ENCODE data around the gene INF2.
"Not testable (repeated sequence)": the region's sequence is repeated elsewhere in the genome, so short reads cannot be mapped to it uniquely, and the experiment has no call there.

The INF2 gene

GRCh38 chr14:104665114-104665656 lies 24.2 kb upstream of the INF2 start:
- Histone ChIP-seq H3K27ac (ENCODE audit: low read depth, low read length) (no peak overlapping the region), H2BK120ac (ENCODE audit: insufficient read depth, low read length, poor library complexity) (no peak overlapping the region), H3K4ac (ENCODE audit: low read depth, low read length) (no peak overlapping the region), H4K91ac (ENCODE audit: low read depth, low read length) (peak overlapping the region; percentile 87), H4K8ac (ENCODE audit: low read depth, low read length) (peak overlapping the region; percentile 23), H4K12ac (ENCODE audit: low read depth, low read length) (no peak overlapping the region), H3K4me3 (ENCODE audit: low read depth, low read length) (no peak overlapping the region), H3K18ac (ENCODE audit: low read length) (no peak overlapping the region), H3K27me3 (ENCODE audit: insufficient read depth, low read length) (no peaks in the 10 kb centered on the region), H2BK12ac (ENCODE audit: low read length) (peak overlapping the region; percentile 20), H3K14ac (ENCODE audit: low read length) (no peak overlapping the region), H2AK5ac (ENCODE audit: low read length) (no peak overlapping the region), H3K4me2 (ENCODE audit: low read length) (peak overlapping the region; percentile 12), H3K9me3 (ENCODE audit: insufficient read depth, low read depth, low read length) (peaks cover 7% of the 10 kb centered on the region), H3K23ac (ENCODE audit: low read length) (no peak overlapping the region), H2BK5ac (ENCODE audit: low read depth, low read length, poor library complexity) (no peak overlapping the region), H3K79me1 (ENCODE audit: low read length) (peaks cover 9% of the 10 kb centered on the region), H2AFZ (ENCODE audit: insufficient read depth, low read length, poor library complexity) (no peak overlapping the region), H3K4me1 (ENCODE audit: control insufficient read depth in 1 of 2, insufficient read depth in 2 of 2, low read length in 2 of 2) (peaks cover 12 to 13% of the 10 kb centered on the region in 2 experiments), H3K9ac (ENCODE audit: low read length) (no peak overlapping the region), H3K79me2 (ENCODE audit: control insufficient read depth, insufficient read depth, low read length, poor library complexity) (no peaks in the 10 kb centered on the region), H3K36me3 (ENCODE audit: control insufficient read depth in 1 of 2, insufficient read depth in 2 of 2, low read length in 2 of 2) (no peaks in the 10 kb centered on the region)
- DNase-seq = no peak
- WGBS (ENCODE audit: extremely low coverage, insufficient coverage, insufficient read length) = no CpG with 5 or more reads among the region's 2 CpGs

GRCh38 chr14:104665657-104666522 lies 23.5 kb upstream of the INF2 start:
- no peaks in the 10 kb centered on the region for H3K79me2 ChIP-seq (ENCODE audit: control insufficient read depth, insufficient read depth, low read length, poor library complexity)
- H3K79me1 ChIP-seq (ENCODE audit: low read length) = peaks cover 9% of the 10 kb centered on the region
- peaks cover 12 to 13% of the 10 kb centered on the region in 2 experiments for H3K4me1 ChIP-seq (ENCODE audit: control insufficient read depth in 1 of 2, insufficient read depth in 2 of 2, low read length in 2 of 2)
- WGBS (ENCODE audit: extremely low coverage, insufficient coverage, insufficient read length) = no CpG with 5 or more reads among the region's 27 CpGs
- H2BK5ac ChIP-seq (ENCODE audit: low read depth, low read length, poor library complexity) = peak overlapping the region; percentile 15
- H4K12ac ChIP-seq (ENCODE audit: low read depth, low read length) = peak overlapping the region; percentile 28
- H4K8ac ChIP-seq (ENCODE audit: low read depth, low read length) = peak overlapping the region; percentile 40
- H2BK12ac ChIP-seq (ENCODE audit: low read length) = peak overlapping the region; percentile 28
- no peaks in the 10 kb centered on the region for H3K27me3 ChIP-seq (ENCODE audit: insufficient read depth, low read length)
- H3K9ac ChIP-seq (ENCODE audit: low read length) = no peak overlapping the region
- DNase-seq = peak in 1 of 2 donors; percentile 20
- no peak overlapping the region for H3K23ac ChIP-seq (ENCODE audit: low read length)
- H2BK120ac ChIP-seq (ENCODE audit: insufficient read depth, low read length, poor library complexity) = peak overlapping the region; percentile 64
- H3K9me3 ChIP-seq (ENCODE audit: insufficient read depth, low read depth, low read length) = peaks cover 7% of the 10 kb centered on the region
- H3K4ac ChIP-seq (ENCODE audit: low read depth, low read length) = peak overlapping the region; percentile 16
- peak overlapping the region; percentile 87 for H4K91ac ChIP-seq (ENCODE audit: low read depth, low read length)
- no peak overlapping the region for H3K4me3 ChIP-seq (ENCODE audit: low read depth, low read length)
- H3K27ac ChIP-seq (ENCODE audit: low read depth, low read length) = no peak overlapping the region
- peak overlapping the region; percentile 12 for H3K4me2 ChIP-seq (ENCODE audit: low read length)
- peak overlapping the region; percentile 37 for H2AFZ ChIP-seq (ENCODE audit: insufficient read depth, low read length, poor library complexity)
- peak overlapping the region; percentile 62 for H3K14ac ChIP-seq (ENCODE audit: low read length)
- H3K18ac ChIP-seq (ENCODE audit: low read length) = peak overlapping the region; percentile 27
- no peaks in the 10 kb centered on the region for H3K36me3 ChIP-seq (ENCODE audit: control insufficient read depth in 1 of 2, insufficient read depth in 2 of 2, low read length in 2 of 2)
- H2AK5ac ChIP-seq (ENCODE audit: low read length) = peak overlapping the region; percentile 76

- Histone ChIP-seq H2BK12ac (ENCODE audit: low read length) (peak overlapping the region; percentile 28), H4K91ac (ENCODE audit: low read depth, low read length) (peak overlapping the region; percentile 87), H4K8ac (ENCODE audit: low read depth, low read length) (peak overlapping the region; percentile 40), H2BK120ac (ENCODE audit: insufficient read depth, low read length, poor library complexity) (peak overlapping the region; percentile 64), H3K14ac (ENCODE audit: low read length) (peak overlapping the region; percentile 24), H3K4me1 (ENCODE audit: control insufficient read depth in 1 of 2, insufficient read depth in 2 of 2, low read length in 2 of 2) (peaks cover 12 to 13% of the 10 kb centered on the region in 2 experiments), H3K4ac (ENCODE audit: low read depth, low read length) (peak overlapping the region; percentile 13), H2AK5ac (ENCODE audit: low read length) (peak overlapping the region; percentile 76)
- H3K27ac ChIP-seq (ENCODE audit: low read depth, low read length); H3K36me3 ChIP-seq (ENCODE audit: control insufficient read depth in 1 of 2, insufficient read depth in 2 of 2, low read length in 2 of 2); H2BK5ac ChIP-seq (ENCODE audit: low read depth, low read length, poor library complexity); H3K79me1 ChIP-seq (ENCODE audit: low read length); H3K4me3 ChIP-seq (ENCODE audit: low read depth, low read length); DNase-seq; H2AFZ ChIP-seq (ENCODE audit: insufficient read depth, low read length, poor library complexity); H3K4me2 ChIP-seq (ENCODE audit: low read length); H3K79me2 ChIP-seq (ENCODE audit: control insufficient read depth, insufficient read depth, low read length, poor library complexity); H3K18ac ChIP-seq (ENCODE audit: low read length); H3K27me3 ChIP-seq (ENCODE audit: insufficient read depth, low read length); H4K12ac ChIP-seq (ENCODE audit: low read depth, low read length); H3K9me3 ChIP-seq (ENCODE audit: insufficient read depth, low read depth, low read length); H3K9ac ChIP-seq (ENCODE audit: low read length); H3K23ac ChIP-seq (ENCODE audit: low read length): not testable (repeated sequence)
- WGBS (ENCODE audit: extremely low coverage, insufficient coverage, insufficient read length) = no CpG with 5 or more reads among the region's 7 CpGs
Observed at GRCh38 chr14:104666523-104666895, 22.9 kb upstream of the INF2 start.

- Histone ChIP-seq H3K4me1 (ENCODE audit: control insufficient read depth in 1 of 2, insufficient read depth in 2 of 2, low read length in 2 of 2) (peaks cover 12 to 13% of the 10 kb centered on the region in 2 experiments), H3K4me2 (ENCODE audit: low read length) (no peak overlapping the region), H3K4me3 (ENCODE audit: low read depth, low read length) (no peak overlapping the region), H2BK120ac (ENCODE audit: insufficient read depth, low read length, poor library complexity) (no peak overlapping the region), H3K27me3 (ENCODE audit: insufficient read depth, low read length) (no peaks in the 10 kb centered on the region), H3K9ac (ENCODE audit: low read length) (no peak overlapping the region), H2AFZ (ENCODE audit: insufficient read depth, low read length, poor library complexity) (no peak overlapping the region), H3K79me1 (ENCODE audit: low read length) (peaks cover 9% of the 10 kb centered on the region), H4K8ac (ENCODE audit: low read depth, low read length) (no peak overlapping the region), H3K23ac (ENCODE audit: low read length) (no peak overlapping the region), H4K12ac (ENCODE audit: low read depth, low read length) (no peak overlapping the region), H3K36me3 (ENCODE audit: control insufficient read depth in 1 of 2, insufficient read depth in 2 of 2, low read length in 2 of 2) (no peaks in the 10 kb centered on the region), H2BK12ac (ENCODE audit: low read length) (no peak overlapping the region), H3K18ac (ENCODE audit: low read length) (no peak overlapping the region), H3K14ac (ENCODE audit: low read length) (no peak overlapping the region), H3K9me3 (ENCODE audit: insufficient read depth, low read depth, low read length) (peaks cover 7% of the 10 kb centered on the region), H4K91ac (ENCODE audit: low read depth, low read length) (no peak overlapping the region), H3K79me2 (ENCODE audit: control insufficient read depth, insufficient read depth, low read length, poor library complexity) (no peaks in the 10 kb centered on the region), H3K4ac (ENCODE audit: low read depth, low read length) (no peak overlapping the region), H2AK5ac (ENCODE audit: low read length) (no peak overlapping the region), H3K27ac (ENCODE audit: low read depth, low read length) (no peak overlapping the region), H2BK5ac (ENCODE audit: low read depth, low read length, poor library complexity) (no peak overlapping the region)
- WGBS (ENCODE audit: extremely low coverage, insufficient coverage, insufficient read length) = no CpG with 5 or more reads among the region's 12 CpGs
- DNase-seq = peak in 1 of 2 donors; percentile 16
Observed at GRCh38 chr14:104666981-104667380, 22.4 kb upstream of the INF2 start.
